ENCODE data around the gene TRIM43. TPM values are rescaled to one million over a fixed set of nuclear protein-coding genes. Genes with fewer than 3 reads are reported as not detected.
"Not testable (repeated sequence)": the region's sequence is repeated elsewhere in the genome, so short reads cannot be mapped to it uniquely, and the experiment has no call there.

TRIM43 gene
- total RNA-seq: not detected
- long read RNA-seq: 0 reads

DNA sequence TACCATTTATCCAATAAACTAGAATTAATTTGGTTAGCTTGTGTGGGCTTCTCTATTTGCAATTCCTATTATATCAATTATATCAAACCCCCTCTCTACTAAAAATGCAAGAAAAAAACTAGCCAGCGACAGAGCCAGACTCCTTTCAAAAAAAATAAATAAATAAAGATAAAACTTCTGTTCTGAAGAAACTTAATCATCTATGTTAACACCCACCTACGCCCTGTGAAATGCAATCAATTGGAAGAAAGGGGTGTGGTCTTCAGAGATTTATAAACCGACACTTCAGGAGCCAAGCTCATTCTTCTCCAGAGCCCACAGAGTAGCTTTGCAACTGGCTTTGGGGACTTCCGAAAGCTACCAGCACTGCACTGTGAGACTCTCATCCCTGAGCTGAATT is at the start of gene TRIM43:
TSS of gene TRIM43 (plus strand) at position 301 of the 400 bp plus-strand sequence. CDS start 2,023 bp downstream, outside the sequence.
- not testable (repeated sequence) for DNase-seq (ENCODE audit: low spot score)

DNA sequence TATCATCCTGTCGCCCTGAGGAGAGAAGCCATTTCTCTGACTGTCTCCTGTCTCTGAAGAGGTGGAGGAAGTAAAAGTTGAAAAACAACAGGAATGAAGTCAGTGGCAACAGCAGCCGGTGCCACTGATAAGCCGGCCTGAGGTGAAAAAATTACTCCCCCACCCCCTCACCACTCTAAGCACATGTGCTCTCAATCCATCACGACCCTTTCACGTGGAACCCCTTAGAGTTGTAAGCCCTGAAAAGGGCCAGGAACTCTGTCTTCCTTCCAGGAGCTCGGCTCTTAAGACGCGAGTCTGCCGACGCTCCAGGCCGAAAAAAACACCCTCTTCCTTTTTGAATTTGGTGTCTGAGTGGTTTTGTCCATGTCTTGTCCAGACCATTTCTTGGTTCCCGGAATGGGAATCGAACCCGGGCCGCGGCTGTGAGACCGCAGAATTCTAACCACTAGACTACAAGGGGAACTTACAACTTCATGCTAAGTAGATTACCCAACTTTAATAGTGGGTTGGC is 40.7 kb upstream of the TRIM43 start:
- no peak for DNase-seq (ENCODE audit: low spot score)

DNA sequence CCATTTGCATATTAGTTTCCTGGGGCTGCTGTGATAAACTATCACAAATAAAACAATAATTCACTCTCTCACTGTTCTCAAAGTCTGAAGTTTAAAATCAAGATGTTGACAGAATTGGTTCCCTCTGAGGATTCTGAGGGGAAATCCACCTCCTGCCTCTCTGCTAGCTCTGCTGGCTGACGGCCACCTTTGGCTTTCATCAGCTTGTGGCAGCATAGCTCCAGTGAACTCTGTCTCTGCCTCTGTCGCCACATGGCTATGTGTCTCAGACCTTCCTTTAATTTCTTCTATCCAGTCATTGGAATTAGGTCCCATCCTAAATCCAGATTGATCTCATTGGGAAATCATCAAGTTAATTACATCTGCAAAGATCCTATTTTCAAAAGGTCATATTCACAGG is 38.9 kb upstream of the TRIM43 start:
- no peak for DNase-seq (ENCODE audit: low spot score)

DNA sequence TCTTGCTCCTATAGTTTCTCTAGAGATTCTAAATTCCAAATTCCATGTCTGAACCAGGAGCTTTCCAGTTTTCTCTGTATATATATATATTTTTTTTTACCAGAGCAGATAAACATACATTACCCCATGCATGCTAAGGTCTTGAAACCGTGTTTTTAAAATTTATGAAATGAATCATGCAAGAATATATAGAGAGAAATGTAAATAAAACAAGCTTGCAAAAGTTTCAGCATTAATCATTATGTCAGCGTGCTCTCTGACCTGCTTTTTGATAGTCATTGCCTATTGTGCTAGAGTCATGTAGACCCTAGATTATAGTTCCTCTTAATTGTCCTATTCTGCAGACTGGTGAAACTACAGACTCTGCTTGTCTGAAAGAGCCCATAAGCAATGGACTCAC is 22.6 kb upstream of the TRIM43 start:
- DNase-seq (ENCODE audit: low spot score): no peak

DNA sequence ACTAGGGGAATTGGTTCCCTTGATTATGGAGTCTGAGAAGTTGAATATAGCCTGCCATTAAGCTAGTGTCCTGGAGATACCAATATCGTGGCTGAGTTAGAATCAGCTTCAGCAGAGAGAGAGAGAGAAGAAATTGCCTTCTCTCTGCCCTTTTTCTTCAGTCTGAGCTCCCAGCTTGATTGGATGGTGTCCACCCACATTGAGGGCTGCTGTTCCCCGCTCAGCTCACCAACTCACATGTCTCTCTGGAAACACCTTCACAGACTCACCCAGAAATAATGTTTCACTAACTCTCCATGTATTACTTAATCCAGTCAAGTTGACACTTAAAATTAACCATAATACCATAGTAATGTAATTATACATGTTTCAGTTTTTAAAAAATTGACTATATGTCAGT is 17.9 kb upstream of the TRIM43 start:
- no peak for DNase-seq (ENCODE audit: low spot score)

DNA sequence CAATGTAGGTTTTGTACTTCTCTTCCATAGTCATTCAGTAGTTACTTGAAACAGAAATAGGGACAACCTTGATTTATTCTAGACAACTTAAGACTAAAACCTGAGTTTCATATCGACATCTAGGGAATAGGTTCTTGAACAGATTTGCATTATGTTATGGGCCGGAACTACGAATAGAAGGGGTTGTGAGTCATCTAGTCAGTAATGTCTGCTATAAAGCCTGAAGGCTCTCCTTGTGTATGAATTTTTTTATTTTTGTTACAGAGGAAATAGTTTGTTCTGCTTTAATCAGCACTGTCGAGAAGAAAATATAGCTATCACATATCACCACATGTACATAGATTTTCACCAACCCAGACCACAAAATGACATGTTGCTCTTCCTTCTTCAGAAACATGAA is 17.3 kb upstream of the TRIM43 start:
- no peak for DNase-seq (ENCODE audit: low spot score)

DNA sequence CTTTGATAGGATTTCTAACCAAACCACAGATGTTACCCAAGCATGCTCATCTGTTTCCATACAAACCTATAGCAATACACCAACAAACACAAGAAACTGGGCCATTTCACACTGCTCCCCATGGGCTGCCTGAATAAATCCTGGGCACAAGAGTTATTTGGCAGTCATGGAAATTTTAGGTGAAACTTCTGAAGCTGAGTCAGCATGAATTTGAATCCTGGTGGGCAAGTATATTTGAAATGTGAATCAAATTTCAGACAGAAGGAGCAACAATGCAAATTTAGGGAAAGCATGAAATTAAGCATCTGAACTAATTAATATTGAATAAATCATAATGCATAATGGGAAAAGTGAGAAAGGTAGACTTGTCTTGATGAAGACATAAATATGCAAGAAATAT is 15.9 kb upstream of the TRIM43 start:
- no peak for DNase-seq (ENCODE audit: low spot score)

DNA sequence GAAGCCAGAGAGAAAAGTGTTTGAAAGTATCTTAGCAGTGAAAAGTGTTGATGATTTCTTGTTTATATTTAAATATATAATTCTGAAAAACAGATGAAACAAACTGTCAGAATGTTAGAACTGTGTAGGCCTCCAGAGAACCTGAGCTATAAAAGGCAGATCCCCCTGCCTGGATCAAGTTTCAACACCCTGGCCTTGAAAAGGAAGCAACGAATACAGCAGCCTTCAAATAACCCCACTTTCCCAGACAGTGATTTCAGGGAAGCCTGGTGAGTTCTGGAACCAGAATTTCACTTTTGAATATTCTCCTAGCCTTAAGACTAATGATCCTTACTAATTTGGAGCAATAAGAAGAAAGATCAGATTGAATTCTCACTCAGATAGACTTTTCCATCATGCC is 13.3 kb upstream of the TRIM43 start:
- no peak for DNase-seq (ENCODE audit: low spot score)

DNA sequence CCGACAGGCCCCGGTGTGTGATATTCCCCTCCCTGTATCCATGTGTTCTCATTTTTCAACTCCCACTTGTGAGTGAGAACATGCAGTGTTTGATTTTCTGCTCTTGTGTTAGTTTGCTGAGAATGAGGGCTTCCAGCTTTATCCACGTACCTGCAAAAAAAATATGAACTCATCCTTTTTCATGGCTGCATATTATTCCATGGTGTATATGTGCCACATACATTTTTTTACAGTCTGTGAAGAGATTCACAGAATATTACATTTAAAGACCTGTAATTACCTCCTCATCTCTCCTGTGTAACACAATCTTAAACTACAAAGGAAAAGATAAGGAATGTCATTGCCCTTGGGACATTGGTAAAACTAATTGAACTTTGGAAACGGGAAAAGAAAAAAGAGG is 8.3 kb upstream of the TRIM43 start:
- DNase-seq (ENCODE audit: low spot score): not testable (repeated sequence)

DNA sequence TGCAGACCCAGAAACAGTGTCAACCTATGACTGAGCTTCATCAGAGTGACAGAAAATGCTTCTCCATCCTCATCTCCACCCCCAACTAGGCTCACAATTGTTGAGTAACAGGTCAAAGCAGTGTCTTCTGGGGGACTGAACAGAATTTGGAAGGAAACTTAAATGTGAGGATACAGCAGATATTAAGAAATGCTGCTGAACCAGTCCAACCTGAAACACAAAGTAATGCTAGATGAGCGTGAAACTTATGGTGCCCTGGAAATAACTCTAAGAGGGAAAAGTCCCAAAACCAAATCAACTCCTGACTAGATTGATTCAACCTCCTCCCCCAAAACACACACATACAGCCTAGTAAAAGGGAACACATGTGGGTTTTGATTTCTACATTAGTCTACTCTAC is 7.5 kb upstream of the TRIM43 start:
- not testable (repeated sequence) for DNase-seq (ENCODE audit: low spot score)

DNA sequence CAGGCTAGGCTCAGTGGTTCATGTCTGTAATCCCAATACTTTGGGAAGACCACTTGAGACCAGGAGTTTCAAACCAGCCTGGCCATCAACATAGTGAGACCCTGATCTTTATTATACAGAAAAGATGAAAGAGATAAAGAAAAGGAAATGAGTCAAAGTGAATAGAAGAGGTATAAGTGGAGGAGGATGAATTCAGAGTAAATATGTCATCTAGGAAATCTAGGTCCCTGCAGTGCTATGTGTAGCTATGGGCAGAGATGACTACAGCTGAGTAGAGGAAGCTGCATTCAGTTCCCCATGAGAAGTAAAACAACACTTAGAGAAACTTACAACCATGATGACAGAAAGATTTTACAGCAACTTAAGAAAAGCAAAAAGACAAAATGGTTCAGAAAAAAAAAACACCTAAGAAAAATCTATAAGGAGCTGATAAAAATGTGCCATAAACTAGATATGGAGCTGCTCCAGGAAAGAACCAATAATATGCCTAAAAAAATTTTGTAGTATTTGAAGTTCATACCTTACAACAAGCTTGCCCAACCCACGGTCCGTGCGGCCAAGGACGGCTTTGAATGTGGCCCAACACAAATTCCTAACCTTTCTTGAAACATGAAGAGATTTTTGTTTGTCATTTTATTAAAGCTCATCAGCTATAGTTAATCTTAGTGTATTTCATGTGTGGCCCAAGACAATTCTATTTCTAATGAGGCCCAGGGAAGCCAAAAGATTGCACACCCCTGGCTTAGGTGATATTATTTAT is 1.8 kb upstream of the TRIM43 start:
- not testable (repeated sequence) for DNase-seq (ENCODE audit: low spot score)

DNA sequence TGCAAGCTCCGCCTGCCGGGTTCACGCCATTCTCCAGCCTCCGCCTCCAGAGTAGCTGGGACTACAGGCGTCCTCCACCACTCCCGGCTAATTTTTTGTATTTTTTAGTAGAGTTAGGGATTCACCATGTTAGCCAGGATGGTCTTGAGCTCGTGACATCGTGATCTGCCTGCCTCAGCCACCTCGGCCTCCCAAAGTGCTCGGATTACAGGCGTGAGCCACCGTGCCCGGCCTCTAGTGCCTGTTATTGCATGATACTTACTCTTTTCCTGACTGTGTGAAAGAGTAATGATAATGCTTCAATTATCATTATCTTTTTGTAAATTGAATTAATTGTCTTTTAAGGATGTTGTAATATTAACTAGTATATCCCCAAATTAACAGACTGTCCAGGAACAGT is 1.2 kb downstream of the TRIM43 start:
- not testable (repeated sequence) for DNase-seq (ENCODE audit: low spot score)

DNA sequence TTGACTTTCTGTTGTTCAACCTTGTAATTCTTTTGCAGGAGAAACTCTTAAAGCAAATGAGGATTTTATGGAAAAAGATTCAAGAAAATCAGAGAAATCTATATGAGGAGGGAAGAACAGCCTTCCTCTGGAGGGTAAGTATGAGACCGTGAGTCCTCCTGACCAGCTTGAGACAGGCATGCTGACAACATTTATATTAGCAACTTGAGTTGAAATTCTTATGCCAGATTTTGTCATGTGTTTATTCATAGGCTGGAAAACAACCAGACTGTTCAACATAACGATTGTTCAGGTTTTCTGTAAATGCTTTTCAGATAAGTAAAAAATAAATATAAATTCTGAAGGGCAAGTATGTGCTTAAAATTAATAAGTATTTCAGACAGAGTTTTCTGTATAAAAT is 3.2 kb downstream of the TRIM43 start:
- DNase-seq (ENCODE audit: low spot score): not testable (repeated sequence)

DNA sequence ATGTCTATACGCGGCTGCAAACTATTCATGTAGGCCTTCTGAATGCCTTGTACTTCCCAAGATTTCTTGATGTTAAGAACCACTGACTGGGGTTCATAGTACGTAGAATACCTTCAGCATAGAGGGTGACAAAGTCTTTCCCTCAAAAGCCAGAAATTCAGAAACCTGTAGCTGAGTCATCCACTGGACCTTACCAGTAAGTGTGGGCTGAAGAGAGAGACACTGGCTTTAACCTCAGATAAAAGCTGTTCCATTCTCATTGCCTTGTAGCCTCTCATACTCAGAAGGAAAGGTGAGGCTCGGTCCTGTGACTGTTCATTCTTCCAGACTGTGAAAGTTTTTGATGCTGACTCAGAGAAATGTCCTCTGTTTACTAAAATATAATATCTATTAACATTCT is 9.5 kb downstream of the TRIM43 start:
- not testable (repeated sequence) for DNase-seq (ENCODE audit: low spot score)

DNA sequence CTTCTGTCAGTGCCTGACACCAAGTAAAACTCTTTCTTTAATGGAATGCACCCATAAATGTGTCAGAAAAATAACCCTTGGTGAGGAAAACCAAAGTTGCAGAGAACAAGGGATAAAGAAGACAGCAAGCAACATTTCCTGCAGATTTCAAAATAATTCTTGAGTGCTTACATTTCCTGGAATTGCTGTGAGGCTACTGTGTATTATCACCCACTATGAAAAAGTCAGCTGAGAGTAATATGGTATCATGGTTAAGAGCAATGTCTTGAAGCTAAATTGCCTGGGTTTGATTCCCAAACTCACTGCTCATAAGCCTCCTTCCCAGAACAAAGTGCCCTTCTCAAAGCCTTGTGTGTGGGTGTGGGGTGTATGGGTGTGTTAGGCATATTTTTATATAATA is 10.3 kb downstream of the TRIM43 start:
- not testable (repeated sequence) for DNase-seq (ENCODE audit: low spot score)

DNA sequence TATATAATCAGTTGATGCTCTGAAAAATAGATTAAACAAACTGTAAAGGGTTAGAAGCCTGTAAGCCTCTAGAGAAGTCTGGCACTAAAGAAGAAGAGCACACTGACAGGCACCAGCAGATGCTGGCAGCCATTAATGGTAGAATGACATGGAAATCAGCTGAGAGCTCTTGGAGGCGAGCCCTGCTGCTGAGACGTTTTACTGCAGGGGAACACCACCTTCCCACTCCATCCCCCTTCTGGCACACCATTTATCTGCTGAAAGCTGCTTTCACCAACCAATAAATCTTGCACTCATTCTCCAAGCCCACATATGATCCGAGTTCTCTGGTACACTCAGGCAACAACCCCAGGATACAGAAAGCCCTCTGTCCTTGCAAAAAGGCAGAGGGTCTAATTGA is 16.6 kb downstream of the TRIM43 start:
- not testable (repeated sequence) for DNase-seq (ENCODE audit: low spot score)

DNA sequence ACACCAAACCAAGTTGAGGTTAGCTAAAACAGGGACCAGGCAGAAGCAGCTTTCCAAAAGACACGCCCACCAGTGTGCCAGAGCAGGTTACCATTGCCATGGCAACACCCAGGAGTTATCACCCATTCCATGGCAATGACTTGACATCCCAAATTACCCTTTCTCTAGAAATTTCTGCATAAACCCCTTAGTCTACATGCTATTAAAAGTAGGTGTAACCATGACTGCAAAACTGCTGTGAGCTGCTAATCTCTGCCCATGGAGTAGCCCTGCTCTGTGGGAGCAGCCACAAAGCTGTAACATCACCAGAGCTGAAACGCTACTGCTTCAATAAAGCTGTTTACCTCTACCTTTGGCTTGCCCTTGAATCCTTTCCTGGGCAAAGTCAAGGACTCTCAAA is 18.0 kb downstream of the TRIM43 start:
- not testable (repeated sequence) for DNase-seq (ENCODE audit: low spot score)

DNA sequence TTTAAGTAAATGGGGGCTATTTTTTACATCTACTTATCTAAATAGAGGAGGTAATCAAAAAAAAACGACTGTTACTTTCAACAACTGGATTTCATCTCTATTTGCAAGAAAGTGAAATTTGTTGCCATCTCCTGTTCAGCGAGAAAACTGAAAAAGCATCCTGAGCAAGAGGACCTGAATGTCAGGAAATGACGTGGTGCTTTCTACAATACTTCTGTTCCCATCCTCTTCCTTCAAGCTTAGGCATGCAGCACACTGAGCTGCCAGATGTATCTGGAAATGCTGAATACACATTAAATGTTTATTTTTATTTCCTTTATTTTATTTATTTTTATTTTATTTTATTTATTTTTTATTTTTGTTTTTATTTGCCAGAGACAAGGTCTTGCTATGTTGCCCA is 21.2 kb downstream of the TRIM43 start:
- DNase-seq (ENCODE audit: low spot score): not testable (repeated sequence)

DNA sequence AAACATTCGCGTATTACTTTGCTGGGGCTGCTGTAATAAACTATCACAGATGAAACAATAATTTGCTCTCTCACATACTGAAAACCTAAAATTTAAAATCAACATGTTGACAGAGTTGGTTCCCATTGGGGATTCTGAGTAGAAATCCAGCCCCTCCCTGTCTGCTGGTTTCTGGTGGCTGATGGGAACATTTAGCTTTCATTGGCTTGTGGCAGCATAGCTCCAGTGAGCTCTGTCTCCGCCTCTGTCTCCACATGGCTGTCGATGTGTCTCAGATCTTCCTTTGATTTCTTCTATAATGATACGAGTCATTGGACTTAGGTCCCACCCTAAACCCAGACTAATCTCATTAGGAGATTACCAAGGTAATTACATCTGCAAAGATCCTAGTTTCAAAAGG is 30.9 kb downstream of the TRIM43 start:
- not testable (repeated sequence) for DNase-seq (ENCODE audit: low spot score)

DNA sequence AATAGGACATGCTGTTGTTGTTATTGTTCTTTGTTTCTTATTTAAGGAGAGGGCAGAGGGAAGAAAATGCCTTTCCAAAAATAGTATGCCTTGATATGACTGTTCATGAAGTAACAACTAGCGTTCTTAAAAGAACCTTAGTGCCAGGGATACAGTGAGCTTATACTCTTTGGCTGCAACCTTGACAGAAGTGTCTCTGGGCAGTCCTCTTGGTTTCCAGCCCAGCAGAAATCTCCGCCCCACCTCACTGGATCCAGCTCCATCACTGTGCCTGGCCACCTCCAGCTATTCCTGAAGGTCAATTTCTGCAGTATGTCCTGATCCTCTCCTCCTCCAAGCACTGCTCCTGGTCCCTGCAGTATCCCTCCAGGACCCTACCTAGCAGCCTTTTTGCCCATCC is 39.2 kb downstream of the TRIM43 start:
- not testable (repeated sequence) for DNase-seq (ENCODE audit: low spot score)

DNA sequence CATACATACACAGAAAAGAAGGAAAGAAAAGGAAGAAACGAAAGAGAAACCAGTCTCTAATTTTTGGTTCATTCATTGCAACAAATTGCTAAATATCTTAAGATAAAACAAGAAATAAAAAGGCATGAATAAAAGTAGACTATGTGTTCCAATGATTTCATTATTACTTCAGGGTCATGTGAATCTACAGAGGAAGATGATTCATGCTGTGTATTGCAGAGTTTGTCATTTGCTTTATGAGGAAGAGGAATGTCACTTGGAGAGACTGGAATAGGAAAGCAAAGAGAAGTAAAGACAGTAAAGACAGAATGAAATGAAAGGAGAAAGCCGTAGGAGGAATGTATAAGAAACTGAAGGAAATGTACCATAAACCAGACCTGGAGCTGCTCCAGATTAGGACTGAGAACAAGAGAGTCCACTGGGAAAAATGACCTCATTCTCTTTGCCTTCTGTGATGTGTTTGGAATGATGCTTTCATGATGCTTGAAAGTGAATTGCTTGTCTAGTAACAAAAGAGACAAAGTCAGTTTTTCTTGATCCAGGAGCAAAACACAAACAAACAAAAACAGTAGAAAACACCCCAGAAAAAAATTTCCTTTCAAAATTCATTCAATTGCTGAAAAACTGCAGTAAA is 41.9 kb downstream of the TRIM43 start:
- not testable (repeated sequence) for DNase-seq (ENCODE audit: low spot score)

DNA sequence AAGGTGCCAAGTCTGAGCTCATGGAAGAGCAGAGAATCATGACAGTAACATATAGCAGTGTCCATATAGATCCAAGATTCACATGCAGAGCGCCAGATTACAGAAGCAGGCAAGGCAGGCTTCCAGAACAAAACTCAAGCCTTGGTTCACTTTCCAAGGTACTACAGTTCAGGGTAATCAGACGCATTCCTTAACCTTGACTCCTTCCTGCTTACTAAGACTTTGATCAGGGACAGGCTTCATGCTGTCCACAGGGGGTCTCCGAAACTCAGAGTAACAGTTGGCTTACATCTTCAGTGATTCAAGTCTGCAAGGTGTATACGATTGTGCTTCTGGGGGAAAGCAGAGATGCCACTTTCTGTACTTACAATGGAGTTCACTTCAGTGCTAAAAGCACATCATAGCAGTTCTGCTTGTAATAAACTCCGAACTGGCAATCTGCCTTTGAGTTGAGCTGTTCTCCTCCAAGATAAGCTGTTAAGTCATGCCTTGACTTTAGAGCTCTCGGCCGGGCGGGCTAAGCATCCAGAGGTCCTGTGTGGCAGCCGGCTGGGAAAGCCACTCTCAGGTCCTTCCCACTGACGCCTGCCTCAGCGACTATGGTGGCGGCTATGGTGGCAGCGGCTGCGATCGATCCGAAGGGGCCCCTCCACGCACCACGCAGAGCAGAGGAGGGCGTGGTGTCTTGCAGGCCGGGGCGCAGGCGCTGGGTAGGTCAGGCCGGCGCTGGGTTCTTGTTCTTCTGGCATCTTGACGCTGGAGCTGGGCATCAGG is 48.9 kb downstream of the TRIM43 start:
- not testable (repeated sequence) for DNase-seq (ENCODE audit: low spot score)

Data from mesenteric fat pad (tissue), 1 donor.